ENCODE measurements around the gene NKTR. TPM values are rescaled to one million over a fixed set of nuclear protein-coding genes. Genes with fewer than 3 reads are reported as not detected.

The NKTR gene
- total and polyA plus RNA-seq, 2 of the 13 experiments (the other 11 are each of a cell fraction or from before 2014, with no cell fraction given): 41.3 to 59.6 TPM

DNA sequence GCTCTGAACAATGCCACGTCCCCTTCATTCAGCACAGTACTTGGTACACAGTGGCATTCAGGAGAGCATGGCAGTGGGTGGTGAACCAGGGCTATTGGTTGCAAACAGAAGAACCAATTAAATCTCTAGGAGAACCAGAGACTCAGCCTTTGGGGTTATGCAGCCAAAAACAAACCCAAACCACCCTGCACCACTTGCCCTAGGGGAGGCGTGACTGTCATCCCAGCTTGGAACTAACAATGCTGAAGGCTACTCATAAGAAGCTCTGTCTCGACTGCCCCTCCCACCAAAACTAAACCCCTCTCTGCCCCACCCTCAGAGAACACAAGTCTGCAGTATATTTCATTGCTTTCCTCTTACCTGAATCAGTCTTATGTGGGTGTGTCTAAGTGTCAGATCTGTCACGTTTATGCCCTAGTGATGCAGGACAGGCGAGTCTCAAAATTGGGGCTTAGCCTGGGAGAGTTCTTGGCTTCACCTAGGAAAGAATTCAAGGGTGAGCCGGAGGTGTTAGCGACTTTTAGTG, 69.6 kb downstream of the NKTR start (continued):
- TF ChIP-seq ZNF143 (CRISPR knock-in tag; IDR thresholded peaks at IDR 0.05) (no peak), ZNF383 (CRISPR knock-in tag; IDR thresholded peaks at IDR 0.05; ENCODE audit: borderline replicate concordance) (no peak), CEBPG (CRISPR knock-in tag; IDR thresholded peaks at IDR 0.05) (no peak), CCDC6 (CRISPR knock-in tag; IDR thresholded peaks at IDR 0.05) (no peak), GLI4 (CRISPR knock-in tag; IDR thresholded peaks at IDR 0.05; ENCODE audit: borderline replicate concordance) (no peak), ZNF746 (CRISPR knock-in tag; IDR thresholded peaks at IDR 0.05) (no peak), MAFK (conservative IDR thresholded peaks at IDR 0.05 in 1 of 2, IDR thresholded peaks at IDR 0.05 in 1 of 2; ENCODE audit: low read length in 2 of 2) (no peak), GATA4 (IDR thresholded peaks at IDR 0.05; ENCODE audit: borderline replicate concordance, low read depth) (no peak), ZNF446 (CRISPR knock-in tag; IDR thresholded peaks at IDR 0.05) (no peak), ZEB1 (IDR thresholded peaks at IDR 0.05; ENCODE audit: insufficient replicate concordance, low read depth) (no peak), POGZ (CRISPR knock-in tag; IDR thresholded peaks at IDR 0.05) (no peak)

GRCh38 chr3:42670670-42671069, 70.2 kb downstream of the NKTR start:
- FAIRE-seq (no peak), ATAC-seq (no peak), DNase-seq (ENCODE audit: low spot score) (no peak)
- Histone ChIP-seq H4K20me1 (ENCODE audit: insufficient read depth, low read length) (no peaks in the 10 kb centered on the region), H3K27me3 (ENCODE audit: control insufficient read depth in 1 of 2, insufficient read depth in 2 of 2, low read length in 2 of 2) (no peaks in the 10 kb centered on the region), H3K9me3 (ENCODE audit: low read length) (no peaks in the 10 kb centered on the region), H3K4me2 (ENCODE audit: low read depth, low read length) (no peak overlapping the region), H3K4me1 (ENCODE audit: insufficient read depth, low read length) (peaks cover 8% of the 10 kb centered on the region), H3K27ac (ENCODE audit: extremely low read length, insufficient read depth, low read length) (no peak overlapping the region), H2AFZ (ENCODE audit: low read length) (no peak overlapping the region), H3K79me2 (ENCODE audit: insufficient read depth, low read length) (no peaks in the 10 kb centered on the region), H3K36me3 (replicated peaks in 1 of 2; ENCODE audit: control insufficient read depth in 1 of 2, insufficient read depth in 2 of 2, low read length in 2 of 2) (no peaks in the 10 kb centered on the region), H3K4me3 (replicated peaks in 1 of 3; ENCODE audit: insufficient read depth in 1 of 3, low read depth in 2 of 3, low read length in 3 of 3) (no peak overlapping the region), H3K9ac (ENCODE audit: insufficient read depth, low read depth, low read length) (no peak overlapping the region)
- no TSS peak for BruUV-seq (replicated peaks)
- in situ Hi-C loops (cut with HindIII; ENCODE audit: extremely low pct_ligation_motif_present, low pct_unique_long_range_greater_than_20kb): no loop called here
- ChIA-PET POLR2A (no interaction called here), CTCF (ENCODE audit: low intra/inter-chr PET ratio, low total read pairs) (no interaction called here)
- TF ChIP-seq NFRKB (IDR thresholded peaks at IDR 0.05) (no peak), ZNF468 (CRISPR knock-in tag; IDR thresholded peaks at IDR 0.05) (no peak), MTA3 (CRISPR knock-in tag; IDR thresholded peaks at IDR 0.05) (no peak), TBX3 (IDR thresholded peaks at IDR 0.05; ENCODE audit: borderline replicate concordance) (no peak), STAG1 (CRISPR knock-in tag; IDR thresholded peaks at IDR 0.05) (no peak), RFX3 (CRISPR knock-in tag; IDR thresholded peaks at IDR 0.05) (no peak)
- WGBS (ENCODE audit: low lambda C conversion rate): 13% methylated on average over 1 of the region's 1 CpG
- intact Hi-C loops (cut with micrococcal nuclease; ENCODE audit: unreplicated experiment): no loop called here
